ENCODE data around the gene ZFP91.

- TF ChIP-seq EZH2 (IDR thresholded peaks at IDR 0.05) (no peak), ATF3 (IDR thresholded peaks at IDR 0.05) (no peak)
Observed at GRCh38 chr11:58622344-58622743, 43.5 kb downstream of the ZFP91 start, which contains the start of gene CNTF.
